Stimulated activated CD8-positive, alpha-beta memory T cell treated with anti-CD3 and anti-CD28 coated beads, Interleukin-12 subunit alpha, Interleukin-12 subunit beta, amount 100 ng/mL, for 24 hours (primary cell): ENCODE results near the gene KDSR.

Experiments used
- DNase-seq: peaks from one replicate; pipeline ENCODE4 v3.0.0-alpha.2; 2020; ENCODE audit errors: extremely low read depth

Gene KDSR

DNA sequence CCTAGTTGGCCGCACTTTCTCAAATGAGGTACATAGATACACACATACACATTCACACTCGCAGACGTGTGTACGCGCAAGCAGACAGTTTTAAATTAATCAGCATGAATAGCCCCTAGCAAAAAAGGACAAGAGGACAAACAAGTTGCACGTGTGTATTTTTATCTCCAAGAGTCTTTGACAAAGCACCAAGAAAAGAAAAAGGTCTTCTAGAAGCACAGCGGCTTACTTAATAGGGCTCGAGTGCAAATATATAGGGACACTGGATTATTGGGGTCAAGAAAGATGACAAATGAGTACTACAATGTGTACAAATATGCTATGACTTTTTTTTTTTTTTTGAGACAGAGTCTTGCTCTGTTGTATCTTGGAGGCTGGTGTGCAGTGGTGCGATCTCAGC lies 45.7 kb downstream of the KDSR start:
- DNase-seq: no peak

DNA sequence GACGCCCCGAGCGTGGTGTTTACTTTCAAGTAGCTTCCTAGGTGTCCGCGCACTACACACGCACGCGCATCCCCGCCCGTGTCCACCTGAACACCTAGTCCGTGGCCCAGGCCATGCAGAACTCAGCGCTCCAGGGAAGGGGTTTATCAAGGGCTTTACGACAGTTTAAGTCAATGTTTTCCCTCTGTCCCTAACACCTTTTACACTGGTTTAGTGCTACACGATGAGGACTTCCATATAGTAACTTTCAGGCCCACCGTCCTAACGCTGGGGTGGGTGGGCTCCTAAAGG lies 46.1 kb downstream of the KDSR start:
- DNase-seq: no peak

DNA sequence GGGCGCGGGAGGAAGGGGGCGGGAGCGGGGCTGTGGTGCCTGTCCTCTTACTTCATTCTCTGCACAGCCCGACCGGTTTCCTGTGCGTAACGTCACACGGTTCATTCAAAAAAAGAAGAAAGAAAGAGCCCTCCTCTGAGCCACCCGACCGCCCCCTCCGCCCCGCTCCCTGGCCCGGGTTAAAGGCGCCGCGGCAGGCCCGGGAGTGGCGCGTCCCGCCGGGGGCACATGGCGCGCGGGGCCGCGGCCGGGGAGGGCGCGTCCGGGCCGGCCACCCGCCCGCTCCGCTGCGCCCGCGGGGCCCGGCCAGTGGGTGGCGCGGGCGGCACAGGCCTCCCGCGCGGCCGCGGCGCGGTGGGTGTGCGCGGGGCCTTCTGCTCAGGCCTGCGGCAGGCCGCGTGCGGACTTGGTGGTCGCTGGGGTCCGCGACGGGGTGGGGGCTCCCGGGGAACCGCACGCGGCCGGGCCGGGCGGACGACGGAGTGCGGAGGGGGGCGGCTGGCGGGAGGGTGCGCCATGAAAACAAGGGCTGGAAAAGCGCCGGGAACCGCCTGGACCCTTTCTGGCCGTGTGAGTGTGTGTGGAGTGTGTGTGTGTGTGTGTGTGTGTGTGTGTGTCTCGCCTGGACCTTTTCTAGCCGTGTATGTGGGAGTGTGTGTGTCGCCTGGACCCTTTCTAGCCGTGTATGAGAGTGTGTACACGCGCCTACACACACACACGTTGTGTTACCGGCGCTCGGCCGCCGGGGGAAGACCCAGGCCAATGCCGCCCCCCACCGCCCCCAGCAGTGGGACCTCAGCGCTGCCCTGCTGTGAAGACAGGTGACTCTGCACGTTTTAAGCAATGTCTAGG lies 46.7 kb downstream of the KDSR start:
- peak; percentile 55 for DNase-seq

DNA sequence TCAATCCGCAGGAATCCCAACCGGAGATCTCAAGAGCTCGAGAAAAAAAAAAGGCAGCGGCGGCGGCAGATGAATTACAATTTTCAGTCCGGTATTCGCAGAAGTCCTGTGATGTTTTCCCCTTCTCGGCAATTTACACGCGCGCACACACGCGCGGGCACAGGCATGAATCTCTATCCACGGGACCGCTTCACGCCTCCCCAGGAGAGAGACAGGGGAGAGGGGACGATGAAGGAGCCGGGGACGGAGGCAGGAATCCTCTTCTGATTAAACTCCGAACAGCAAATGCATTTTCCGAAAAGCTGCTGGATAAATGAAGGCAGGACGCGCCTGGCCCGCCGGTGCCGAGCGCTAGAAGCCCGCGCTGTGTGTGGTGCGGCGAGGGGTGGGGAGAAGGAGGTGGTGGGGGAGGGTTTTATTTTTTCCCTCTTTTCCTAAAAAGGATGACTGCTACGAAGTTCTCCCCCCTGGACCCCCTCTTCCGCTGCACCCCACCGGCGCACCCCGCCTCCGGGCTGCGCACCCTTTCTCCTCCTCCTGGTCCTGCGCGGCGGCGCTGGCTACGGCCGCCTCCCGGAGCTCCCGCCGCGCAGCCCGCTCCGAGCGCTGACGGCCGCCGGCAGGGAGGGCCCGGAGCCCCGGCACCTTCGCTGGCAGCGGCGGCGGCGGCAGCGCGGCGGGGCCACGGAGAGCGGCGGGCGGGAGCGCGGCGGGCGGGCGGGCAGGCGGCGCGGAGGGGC lies 47.5 kb downstream of the KDSR start, which contains the start of gene BCL2:
BCL2 (minus strand) TSS at position 387 of the 740 bp plus-strand sequence.
- no peak for DNase-seq

DNA sequence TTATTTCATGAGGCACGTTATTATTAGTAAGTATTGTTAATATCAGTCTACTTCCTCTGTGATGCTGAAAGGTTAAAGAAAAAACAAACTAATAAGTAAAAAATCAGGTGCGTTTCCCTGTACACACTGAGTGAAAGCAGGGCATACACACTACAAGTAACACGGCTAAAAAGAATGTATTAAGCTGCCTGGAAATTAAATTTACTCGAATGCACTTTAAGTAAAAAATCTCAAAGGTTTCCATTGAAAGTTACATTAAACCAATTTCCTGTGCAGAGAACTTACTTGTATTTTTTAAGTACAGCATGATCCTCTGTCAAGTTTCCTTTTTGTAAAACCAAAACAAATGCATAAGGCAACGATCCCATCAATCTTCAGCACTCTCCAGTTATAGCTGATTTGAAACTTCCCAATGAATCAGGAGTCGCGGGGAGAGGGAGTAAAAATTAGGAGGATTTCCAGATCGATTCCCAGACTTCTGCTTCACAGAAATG lies 48.1 kb downstream of the KDSR start:
- no peak for DNase-seq

DNA sequence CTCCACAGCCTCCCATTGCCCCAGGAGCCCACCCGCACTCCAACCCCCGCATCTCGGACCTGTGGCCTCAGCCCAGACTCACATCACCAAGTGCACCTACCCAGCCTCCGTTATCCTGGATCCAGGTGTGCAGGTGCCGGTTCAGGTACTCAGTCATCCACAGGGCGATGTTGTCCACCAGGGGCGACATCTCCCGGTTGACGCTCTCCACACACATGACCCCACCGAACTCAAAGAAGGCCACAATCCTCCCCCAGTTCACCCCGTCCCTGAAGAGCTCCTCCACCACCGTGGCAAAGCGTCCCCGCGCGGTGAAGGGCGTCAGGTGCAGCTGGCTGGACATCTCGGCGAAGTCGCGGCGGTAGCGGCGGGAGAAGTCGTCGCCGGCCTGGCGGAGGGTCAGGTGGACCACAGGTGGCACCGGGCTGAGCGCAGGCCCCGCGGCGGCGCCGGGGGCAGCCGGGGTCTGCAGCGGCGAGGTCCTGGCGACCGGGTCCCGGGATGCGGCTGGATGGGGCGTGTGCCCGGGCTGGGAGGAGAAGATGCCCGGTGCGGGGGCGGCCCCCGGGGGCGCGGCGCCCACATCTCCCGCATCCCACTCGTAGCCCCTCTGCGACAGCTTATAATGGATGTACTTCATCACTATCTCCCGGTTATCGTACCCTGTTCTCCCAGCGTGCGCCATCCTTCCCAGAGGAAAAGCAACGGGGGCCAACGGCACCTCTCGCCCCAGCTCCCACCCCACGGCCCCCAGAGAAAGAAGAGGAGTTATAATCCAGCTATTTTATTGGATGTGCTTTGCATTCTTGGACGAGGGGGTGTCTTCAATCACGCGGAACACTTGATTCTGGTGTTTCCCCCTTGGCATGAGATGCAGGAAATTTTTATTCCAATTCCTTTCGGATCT lies 48.8 kb downstream of the KDSR start:
- DNase-seq: peak; percentile 58

DNA sequence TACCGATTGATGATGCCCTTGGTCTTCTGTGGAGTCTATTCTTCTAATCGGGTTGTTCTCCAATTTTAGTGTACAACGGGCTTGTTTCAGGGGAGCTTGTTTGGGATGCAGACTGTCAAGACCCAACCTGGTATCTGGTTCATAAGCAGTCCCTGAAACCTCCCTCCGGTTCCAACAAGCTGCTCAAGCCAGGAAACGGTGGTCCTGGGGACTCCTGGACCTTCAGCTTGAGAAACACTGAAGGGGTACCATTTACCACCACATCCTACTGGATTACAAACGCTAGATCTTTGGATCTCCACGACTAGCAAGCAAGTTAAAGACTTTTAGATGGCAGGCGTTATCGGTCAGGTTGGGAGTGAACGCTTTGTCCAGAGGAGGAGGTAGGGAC lies 49.5 kb downstream of the KDSR start:
- DNase-seq: no peak

DNA sequence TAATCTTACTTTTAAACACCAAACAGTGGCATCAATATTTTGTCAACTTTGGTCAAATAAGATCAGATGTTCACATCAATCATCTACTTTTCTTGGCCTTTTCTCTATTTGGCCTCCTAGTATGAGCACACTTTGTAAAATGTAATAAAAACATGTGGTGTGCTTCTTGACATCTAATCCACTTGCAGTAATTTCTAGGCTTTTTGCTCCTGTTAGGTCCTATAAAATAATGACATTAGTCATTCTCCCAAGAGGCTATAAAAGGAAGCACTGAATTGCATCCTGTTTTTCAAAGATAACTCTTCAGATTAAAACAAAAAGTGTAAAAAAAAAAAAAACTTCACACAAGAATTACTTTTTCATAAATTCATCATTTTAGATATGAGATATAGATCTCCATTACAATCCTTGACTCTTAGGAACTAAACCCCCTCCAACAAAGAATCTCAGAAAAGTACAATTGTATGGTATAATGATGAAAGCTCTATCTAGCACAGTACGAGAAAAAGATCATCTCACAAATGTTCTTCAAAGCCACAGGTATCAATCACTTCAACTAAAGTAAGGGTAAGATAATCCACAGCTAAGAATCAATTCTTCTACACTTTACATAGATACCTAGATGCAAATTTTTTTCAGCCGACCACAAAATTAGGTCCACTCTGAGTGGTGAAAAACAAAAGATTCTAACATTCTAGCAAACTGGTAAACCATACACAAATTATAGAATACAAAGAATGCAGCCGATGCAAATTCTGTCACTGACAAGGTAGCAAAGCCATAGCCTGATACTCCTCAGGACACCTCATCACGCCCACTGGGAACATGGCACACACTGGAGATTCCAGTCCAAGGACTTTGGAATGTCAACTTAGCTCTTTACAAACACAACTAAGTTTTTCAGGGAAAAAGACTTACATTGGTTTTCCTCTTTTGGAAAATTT lies 50.1 kb downstream of the KDSR start:
- DNase-seq: no peak

DNA sequence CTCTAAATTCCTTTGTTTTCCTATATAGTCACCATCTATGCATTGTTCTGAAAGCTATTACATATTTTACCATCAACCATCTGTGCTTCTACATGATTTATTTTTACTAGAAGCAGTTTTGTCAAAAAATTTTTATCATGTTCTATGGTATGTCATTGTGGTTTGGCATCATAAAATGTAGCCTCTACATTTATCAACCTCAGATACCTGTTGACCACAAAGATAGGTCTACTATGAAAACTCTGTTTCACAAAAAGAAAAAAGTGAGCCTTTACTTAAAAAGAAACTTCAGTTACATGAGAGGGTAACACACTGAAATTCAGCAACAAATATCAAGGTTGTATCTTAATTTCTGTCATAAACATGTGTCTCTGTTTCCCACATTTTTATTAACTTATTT lies 51.1 kb downstream of the KDSR start:
- DNase-seq: no peak

DNA sequence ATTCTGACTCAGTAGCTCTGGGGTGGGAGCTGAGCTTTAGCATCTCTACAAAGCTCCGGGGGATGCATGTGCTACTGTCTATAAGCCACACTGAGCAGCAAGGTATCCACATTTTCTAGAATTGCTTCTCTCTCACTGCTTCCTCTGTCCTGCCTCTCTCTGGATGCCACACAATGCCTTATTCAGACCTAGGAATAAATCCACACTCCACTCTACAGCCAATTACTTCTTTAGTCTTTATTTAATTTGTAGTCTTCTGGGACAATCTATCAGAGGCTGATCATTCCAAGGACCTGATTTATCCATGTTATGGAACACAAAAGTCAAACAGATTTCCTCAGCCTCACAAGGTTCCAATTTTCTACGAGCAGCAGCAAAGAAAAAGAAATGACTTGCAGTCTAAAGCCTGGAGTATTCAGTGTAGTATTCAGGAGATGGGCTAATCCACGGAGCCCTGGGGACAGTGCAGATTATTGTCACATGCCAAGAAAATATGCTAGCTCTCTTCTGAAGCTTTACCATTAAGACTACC lies 51.8 kb downstream of the KDSR start:
- DNase-seq: no peak

DNA sequence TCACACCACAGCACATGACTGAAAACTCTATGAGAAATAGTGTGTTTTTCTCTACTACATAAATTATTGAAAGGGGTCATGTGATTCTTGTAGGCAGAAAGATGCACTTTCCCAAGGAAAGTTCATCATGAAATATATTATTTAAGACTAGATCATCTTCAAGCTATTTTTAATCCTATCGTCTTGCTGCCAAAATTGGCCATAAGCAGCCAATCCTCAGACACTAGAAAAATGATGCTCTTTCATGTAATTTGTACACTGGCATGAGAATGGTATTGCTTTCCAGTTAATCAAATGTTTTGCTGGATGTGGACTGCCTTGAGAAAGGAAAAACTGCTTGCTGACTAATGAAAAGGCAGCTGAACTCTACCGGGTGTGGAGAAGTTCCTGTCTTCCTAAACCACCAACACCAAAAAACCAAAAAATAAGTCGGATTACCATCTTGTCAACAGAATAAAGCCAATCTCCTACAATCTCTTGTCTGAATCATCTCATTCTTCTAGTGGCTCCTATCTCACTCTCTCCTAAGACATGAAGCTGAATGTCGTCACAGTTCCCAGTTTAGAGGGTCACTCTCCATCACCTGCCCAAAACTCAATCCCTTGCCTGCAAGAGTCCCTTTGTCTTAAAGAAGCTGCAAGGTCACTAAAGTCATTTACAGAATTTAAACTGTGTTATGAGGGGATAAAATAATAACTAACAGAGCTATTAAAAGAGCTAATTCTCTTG lies 52.8 kb downstream of the KDSR start:
- no peak for DNase-seq

DNA sequence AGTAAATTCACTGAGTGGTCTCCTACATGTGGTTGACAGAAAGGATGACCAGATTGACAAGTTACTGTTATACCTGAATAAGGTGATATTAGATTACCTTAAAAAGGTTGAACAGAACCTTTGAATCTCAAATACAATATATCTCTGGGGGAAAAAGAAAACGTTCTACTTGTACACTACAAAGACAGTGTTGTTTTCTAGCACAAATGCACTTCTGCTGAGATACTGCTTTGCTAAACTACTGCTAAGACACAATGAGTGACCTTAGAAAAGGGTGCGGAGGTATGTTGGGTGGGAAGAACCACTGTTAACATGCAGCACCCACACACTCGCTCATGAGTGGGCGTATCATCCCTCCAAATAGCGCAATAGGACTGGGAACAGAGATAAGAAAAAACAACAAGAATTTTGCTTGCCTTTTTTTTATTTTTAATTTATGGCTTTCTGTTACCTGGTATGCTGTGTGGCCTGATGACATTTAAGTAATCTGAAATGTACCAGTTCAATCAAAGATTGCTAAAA lies 53.5 kb downstream of the KDSR start:
- no peak for DNase-seq

DNA sequence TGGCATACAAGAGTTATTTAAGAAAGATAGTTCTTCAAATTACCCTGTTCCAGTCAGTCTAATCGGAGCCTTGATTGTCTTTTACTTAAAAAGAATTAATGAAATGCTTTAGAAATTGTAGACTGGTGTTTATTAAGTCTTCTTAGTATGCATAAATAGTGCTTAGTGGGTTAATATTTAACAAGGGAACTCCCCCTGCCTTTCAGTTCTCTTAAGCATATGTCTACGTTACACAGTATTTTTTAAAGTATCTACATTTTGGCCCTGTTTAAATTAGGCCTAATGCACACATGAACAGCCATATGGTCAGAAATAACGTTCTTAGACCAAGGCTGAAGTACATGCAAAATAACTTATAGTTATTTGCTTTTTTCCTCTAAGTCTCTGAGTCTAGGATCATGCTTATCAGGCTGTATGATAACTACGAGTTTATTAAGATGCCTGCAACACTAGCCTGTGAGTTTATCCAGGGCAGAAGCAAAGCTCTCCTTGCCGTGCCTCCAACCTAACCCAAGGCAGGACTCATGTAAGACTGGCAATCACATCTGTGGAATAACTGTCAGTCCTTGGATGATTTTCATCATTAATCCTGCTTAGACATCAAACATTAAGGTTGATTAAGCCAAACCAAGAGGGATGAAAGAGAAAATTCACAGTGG lies 54.1 kb downstream of the KDSR start:
- no peak for DNase-seq

DNA sequence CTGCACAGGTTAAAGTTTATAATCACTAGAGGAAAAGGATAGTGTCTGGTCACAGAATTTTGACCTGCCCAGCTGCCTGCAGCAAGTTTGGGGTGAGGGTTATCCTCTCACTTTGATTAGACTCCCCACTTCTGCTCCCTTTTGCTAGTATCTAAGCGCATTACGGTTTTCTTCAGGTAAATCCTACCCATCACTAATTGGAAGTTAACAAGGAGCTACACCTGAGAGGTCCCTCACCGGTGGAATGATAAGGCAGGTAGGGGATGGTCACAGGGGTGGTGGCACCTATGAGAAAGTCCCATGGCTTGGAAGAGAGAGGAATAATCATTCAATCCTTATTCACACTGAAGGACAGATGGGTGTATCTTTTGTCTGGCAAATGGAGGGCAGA lies 55.0 kb downstream of the KDSR start:
- no peak for DNase-seq

DNA sequence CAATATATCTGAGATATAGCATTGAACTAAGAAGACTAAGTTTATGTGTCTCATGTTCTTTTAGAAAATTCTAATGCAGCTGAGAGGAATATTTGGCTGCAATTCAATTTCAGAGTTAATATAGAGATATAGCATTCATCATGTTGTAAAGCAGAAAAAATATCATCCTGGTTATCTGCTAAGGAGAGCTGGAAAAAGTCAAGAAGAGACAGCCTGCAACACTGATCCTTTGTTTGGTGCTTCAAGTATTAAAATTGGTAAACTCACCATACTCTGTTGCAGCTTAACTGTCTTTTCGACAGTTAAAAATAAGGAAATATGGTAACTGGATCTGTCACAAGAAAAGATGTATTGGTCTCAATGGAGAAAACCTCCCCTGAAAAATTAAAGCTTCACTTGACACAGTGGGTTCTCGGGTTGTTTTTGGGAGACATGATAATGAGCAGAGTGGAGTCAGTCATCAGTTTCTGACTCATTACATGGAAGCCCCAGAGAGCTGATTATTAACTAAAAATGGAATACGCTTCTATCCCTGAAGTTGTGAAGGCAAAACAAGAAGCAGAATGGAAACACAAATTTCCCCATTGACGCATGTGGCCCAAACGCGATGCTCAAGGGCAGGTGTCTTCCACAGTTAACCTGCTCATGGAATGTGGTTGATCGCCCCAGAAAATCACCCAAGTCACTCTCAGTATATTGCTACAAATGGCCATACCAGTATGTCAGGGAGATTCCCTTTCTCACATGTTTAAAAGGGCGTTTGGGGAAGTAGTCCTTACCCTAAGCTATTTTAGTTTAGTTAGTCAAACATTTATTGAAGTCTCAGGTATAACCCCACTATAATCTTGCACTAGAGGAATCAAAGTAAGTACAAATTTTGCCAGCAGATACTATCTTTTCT lies 55.6 kb downstream of the KDSR start:
- DNase-seq: no peak

DNA sequence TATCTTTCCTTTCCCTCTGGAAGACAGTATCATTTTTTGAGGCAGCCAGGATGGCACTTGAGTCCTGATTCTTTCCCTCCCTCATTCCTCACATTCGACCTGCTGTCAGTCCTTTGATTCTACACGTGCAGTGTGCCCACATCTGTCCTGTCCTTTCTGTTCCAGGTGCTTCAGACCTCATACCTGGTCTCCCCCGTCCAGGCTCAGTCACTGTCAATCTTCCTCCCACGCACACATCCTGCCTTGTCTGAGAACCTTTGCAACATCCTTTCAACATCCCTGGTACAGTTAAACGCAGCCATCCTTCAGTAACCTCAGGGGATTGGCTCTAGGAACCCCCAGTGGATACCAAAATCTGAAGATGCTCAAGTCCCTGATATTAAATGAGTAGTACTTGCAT lies 57.6 kb downstream of the KDSR start:
- DNase-seq: no peak

DNA sequence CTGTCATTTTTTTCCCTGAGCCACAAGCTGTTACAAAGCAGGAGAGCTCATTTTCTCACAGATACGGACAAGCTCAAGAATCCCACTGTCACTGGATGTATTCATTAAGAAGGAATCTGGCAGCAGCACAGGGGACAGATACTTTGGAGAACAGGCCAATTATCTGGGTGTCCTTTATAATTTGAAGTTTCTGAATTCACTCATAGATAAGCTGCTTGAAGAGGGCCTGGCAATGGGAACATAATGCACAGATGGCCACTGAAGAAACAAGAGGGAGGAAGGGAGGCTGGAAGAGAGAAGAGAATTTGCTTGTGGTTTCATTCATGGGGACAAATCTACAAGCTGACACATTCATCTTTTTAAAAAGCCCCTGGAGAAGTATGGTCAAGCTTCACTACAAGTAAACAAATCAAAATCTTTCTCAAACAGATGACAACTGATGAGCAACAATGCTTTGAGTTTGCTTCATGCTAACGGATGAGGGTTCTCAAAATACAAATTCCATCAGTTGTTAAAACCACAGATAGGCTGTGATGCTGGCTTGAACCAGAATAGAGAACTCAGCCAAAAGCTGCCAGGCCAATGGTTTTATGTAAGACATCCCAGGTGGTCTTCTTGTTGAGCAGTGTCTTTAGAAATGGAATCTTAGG lies 59.3 kb downstream of the KDSR start:
- DNase-seq: no peak
